Retinal pigment epithelial cell (primary cell): ENCODE measurements around the gene MIDN.

Experiments
- DNase-seq: peaks from one replicate; pipeline ENCODE4 v3.0.0-alpha.2; 2010; ENCODE audit warnings: low read depth
- H3K4me3 ChIP-seq: 2 replicates; pipeline ENCODE4 v1.5.1; 2011; ENCODE audit warnings: mild to moderate bottlenecking, low read length, control low read depth, moderate library complexity
- TF ChIP-seq, protein P1 (sequence below): conservative IDR thresholded peaks from 2 replicates; pipeline ENCODE4 v1.5.1; 2011; ENCODE audit warnings: low read depth, low read length, control low read depth, inconsistent platforms

Gene MIDN

GRCh38 chr19:1290196-1290702 lies 41.9 kb downstream of the MIDN start:
- TF ChIP-seq, protein P1, sequence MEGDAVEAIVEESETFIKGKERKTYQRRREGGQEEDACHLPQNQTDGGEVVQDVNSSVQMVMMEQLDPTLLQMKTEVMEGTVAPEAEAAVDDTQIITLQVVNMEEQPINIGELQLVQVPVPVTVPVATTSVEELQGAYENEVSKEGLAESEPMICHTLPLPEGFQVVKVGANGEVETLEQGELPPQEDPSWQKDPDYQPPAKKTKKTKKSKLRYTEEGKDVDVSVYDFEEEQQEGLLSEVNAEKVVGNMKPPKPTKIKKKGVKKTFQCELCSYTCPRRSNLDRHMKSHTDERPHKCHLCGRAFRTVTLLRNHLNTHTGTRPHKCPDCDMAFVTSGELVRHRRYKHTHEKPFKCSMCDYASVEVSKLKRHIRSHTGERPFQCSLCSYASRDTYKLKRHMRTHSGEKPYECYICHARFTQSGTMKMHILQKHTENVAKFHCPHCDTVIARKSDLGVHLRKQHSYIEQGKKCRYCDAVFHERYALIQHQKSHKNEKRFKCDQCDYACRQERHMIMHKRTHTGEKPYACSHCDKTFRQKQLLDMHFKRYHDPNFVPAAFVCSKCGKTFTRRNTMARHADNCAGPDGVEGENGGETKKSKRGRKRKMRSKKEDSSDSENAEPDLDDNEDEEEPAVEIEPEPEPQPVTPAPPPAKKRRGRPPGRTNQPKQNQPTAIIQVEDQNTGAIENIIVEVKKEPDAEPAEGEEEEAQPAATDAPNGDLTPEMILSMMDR, result no peak
- no peak for DNase-seq
- no peak overlapping the region for H3K4me3 ChIP-seq

- DNase-seq, result no peak
- TF ChIP-seq, protein P1, result no peak
- H3K4me3 ChIP-seq, result no peak overlapping the region
These were observed 42.6 kb downstream of the MIDN start for GRCh38 chr19:1290703-1291651.

DNA sequence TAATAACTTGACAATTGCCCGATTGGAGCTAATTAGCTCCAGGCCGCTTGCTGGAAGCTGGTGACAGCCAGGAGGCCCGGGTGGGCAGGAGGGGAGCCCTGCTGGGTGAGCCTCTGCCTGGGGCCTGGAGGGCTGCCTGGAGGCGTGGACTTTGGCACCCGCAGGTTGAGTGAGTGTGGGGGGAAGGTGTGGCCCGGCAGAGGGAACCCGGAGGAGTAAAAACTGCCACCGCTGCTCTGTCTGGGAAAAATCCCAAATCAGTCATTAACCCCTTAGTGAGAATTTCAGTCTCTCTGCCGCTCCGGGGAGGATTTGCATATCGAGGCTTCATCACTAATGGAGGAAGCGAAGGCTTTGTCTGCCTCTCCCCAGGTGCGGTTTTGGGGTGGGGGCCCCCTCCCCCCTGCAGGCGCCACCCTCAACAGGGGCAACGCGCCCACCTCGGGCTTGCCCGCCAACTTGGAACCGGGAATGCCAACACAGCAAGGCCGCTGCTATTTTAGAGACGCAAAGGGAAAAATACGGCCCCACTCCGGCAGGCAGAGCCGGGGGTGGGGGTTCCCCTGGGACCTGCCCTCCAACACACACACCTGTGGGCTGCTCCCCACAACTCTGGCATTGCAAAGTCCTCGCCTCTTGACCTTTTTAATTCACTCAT lies 43.5 kb downstream of the MIDN start:
- H3K4me3 ChIP-seq, result no peak overlapping the region
- DNase-seq, result no peak
- TF ChIP-seq, protein P1, result no peak

GRCh38 chr19:1292419-1293151 lies 44.2 kb downstream of the MIDN start:
- no peak overlapping the region for H3K4me3 ChIP-seq
- TF ChIP-seq, protein P1, result no peak
- no peak for DNase-seq

DNA sequence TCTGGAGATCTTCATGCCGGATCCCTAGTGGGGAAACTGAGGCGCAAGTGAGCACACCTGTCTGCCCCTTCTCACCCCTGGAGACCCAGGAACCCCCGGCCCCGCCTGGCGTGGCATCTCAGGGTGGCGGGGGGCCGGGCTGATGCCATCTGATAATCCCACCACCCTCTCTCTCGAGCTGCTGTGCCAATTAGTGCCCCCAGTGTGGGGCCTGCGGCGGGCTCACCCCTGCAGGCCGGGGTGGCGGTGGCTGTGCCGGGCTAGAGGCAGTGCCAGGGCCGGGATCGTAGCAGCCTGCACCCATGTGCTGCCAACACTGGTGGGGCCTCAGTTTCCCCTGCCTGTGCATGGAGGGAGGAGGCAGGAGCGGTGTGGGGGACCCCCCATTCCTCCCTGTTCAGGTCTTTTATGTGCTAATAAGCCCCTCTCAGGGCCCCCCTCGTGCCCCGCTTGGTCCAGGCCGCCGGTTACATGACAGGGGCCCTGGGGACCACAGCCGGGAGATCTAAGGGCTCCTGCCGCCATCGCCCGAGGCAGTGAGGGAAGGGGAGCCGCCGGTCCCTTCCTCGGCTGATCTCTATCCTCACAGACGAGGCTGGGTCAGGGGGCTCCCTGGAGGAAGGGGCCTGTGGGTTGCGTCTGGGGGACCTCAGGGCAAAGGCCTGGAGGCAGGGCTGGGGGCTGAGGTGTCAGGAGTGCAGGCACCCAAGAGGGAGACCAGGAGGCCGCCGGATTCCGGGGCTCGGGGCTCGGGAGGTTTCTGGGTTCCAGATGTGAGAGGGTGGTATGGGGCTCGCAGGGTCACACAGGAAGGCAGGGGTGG lies 45.6 kb downstream of the MIDN start:
- DNase-seq, result no peak
- no peak overlapping the region for H3K4me3 ChIP-seq
- TF ChIP-seq, protein P1, result no peak

DNA sequence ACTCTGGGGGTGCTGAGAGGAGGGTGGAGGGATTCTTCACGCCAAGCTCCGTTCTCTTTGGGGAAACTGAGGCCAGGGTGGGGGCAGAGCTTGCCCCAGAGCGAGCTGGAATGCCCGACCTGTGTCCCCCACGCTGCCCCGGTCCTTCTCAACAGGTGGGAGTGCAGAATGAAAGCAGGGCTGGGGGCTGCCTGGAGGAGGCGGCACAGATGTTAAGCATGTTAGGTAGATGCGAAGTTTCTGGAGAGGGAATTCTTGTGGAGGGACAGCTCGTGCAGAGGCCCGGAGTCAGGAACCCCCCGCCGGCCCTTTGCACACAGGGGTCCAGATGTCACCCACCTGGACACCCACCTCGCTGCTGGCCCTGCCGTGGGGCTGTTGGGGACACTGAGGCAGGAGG lies 46.3 kb downstream of the MIDN start:
- no peak for DNase-seq
- TF ChIP-seq, protein P1, result no peak
- H3K4me3 ChIP-seq, result no peak overlapping the region
